ENCODE results near the gene LPA.

DNA sequence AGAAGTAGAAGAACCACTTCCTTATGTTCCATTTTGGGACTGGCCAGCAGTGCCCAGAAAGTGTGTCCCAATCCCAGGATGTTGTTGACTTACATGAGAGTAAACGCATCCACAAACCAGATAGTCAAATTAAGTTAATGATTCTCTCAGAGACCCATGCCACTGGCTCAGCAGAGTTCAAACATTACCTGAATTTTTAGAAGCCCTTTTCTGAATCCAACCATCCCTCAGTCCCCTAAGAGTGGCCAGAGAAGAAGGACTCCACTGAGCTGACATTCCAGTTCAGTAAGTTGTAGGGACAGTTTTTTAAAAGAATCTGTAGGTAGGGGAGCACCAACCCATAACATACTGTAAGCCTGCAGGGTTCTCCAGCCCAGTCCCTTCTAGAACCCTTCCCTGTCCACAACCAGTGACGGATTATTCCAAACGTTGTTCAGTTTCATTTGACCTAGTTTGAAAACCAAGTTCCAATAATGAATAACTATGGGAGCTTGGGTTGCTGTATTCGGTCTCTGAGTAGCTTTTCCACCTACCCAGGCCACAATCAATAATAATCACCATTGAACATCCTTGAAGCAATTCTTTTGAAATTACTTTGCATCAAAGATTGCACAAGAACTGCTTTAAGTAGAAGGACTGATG, 153.0 kb downstream of the LPA start:
- TF ChIP-seq, protein P1, sequence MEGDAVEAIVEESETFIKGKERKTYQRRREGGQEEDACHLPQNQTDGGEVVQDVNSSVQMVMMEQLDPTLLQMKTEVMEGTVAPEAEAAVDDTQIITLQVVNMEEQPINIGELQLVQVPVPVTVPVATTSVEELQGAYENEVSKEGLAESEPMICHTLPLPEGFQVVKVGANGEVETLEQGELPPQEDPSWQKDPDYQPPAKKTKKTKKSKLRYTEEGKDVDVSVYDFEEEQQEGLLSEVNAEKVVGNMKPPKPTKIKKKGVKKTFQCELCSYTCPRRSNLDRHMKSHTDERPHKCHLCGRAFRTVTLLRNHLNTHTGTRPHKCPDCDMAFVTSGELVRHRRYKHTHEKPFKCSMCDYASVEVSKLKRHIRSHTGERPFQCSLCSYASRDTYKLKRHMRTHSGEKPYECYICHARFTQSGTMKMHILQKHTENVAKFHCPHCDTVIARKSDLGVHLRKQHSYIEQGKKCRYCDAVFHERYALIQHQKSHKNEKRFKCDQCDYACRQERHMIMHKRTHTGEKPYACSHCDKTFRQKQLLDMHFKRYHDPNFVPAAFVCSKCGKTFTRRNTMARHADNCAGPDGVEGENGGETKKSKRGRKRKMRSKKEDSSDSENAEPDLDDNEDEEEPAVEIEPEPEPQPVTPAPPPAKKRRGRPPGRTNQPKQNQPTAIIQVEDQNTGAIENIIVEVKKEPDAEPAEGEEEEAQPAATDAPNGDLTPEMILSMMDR (IDR thresholded peaks at IDR 0.05; ENCODE audit: insufficient read depth, low read length) = no peak
- no peak for TF ChIP-seq POLR2AphosphoS5 (IDR thresholded peaks at IDR 0.05; ENCODE audit: low read depth)
